Activated CD4-positive, alpha-beta T cell treated with anti-CD3 and anti-CD28 coated beads, Interleukin-2, amount 10 ng/mL, durations not matched to agents 24 days and 14 days (primary cell): ENCODE data around the gene CHCHD2. TPM values are rescaled to one million over a fixed set of nuclear protein-coding genes. Genes with fewer than 3 reads are reported as not detected.
"Not testable (repeated sequence)": the region's sequence is repeated elsewhere in the genome, so short reads cannot be mapped to it uniquely, and the experiment has no call there.

Experiments
- DNase-seq: peaks from one replicate; pipeline ENCODE4 v3.0.0; 2022
- H3K27ac Mint-ChIP-seq: one replicate; pipeline ENCODE4 v1.8.0; 2022; ENCODE audit warnings: mild to moderate bottlenecking, mixed read lengths
- H3K27me3 Mint-ChIP-seq: one replicate; pipeline ENCODE4 v1.8.0; 2022; ENCODE audit warnings: mixed read lengths
- H3K36me3 Mint-ChIP-seq: one replicate; pipeline ENCODE4 v1.8.0; 2022; ENCODE audit warnings: low read depth, mild to moderate bottlenecking, mixed read lengths
- H3K4me1 Mint-ChIP-seq: one replicate; pipeline ENCODE4 v1.8.0; 2021; ENCODE audit warnings: mixed read lengths
- H3K4me3 Mint-ChIP-seq: one replicate; pipeline ENCODE4 v1.8.0; 2022; ENCODE audit warnings: mild to moderate bottlenecking, moderate library complexity, mixed read lengths
- H3K9me3 Mint-ChIP-seq: one replicate; pipeline ENCODE4 v1.8.0; 2021; ENCODE audit warnings: mixed read lengths
- intact Hi-C: fragments of 100-400 bp; cut with micrococcal nuclease; formaldehyde crosslinking; loops from one replicate; pipeline ENCODE4 v1.15.1; 2023
- total RNA-seq: library from RNA; stranded (reverse); gene quantifications from 2 replicates; pipeline ENCODE4 v1.2.3, GENCODE V29; 2022

CHCHD2 gene, protein sequence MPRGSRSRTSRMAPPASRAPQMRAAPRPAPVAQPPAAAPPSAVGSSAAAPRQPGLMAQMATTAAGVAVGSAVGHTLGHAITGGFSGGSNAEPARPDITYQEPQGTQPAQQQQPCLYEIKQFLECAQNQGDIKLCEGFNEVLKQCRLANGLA
- 627 and 634 TPM in 2 replicates for total RNA-seq

DNA sequence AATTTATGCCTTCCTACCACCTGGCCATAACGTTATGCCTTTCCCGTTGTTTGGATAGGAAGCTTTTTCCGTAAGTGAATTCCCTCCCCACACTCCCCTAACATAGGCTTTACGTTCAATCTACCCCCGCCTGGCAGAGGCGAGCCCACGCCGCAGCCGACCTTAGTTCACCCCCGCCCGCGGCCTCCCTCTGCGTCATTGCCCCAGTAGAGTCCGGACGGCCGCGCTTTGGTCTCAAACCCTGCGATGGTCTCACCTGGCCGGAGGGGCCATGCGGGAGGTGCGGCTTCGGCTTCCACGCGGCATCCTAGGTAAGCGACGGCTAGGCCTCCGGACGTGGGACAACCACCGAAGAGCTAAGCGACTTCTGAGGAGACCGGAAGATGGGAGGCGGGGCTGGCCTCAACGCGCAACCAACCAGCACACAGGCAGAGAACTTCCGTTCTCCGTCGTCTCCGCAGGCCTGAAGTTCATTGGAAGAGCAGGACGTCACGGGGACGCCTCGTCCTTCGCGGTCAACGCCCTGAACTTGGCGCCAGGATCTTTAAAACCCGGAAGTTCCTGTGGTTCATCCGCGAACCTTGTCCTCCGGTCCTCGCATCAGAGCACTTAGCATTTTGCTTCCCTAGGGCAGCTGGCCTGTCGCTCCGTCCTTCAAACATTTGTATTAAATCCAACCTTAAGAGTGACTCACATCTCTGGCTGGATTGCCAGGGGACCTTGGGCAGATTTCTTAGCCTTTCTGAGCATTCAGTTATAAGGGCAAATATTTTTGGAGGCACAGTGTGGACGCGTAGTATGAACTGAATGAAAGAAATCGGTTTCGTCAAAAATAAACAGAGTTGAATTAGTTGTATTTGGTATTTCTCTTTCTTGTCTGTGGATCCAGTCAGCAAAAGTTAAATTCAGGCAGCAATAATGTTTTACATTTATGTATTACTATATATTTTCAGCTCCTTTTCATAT is at the start of gene CHCHD2:
CHCHD2 (minus strand) TSS at position 369 of the 966 bp plus-strand sequence; CDS start at position 306, 63 bp downstream.
- Mint-ChIP-seq H3K27me3 (no peaks in the 10 kb centered on the region), H3K27ac (peak within 1 kb of the TSS; percentile 98), H3K9me3 (peaks cover 11% of the 10 kb centered on the region), H3K4me1 (peaks cover 23% of the 10 kb centered on the region), H3K36me3 (peaks cover 45% of the 10 kb centered on the region), H3K4me3 (peak within 1 kb of the TSS; percentile 95)
- DNase-seq = peak; percentile 98
- intact Hi-C loops = loop anchor here (1.0 to 5.0 kb wide), 7 partner anchors 42 to 1347 kb away; partner anchors contain the start of genes CCT6A, MRPS17, PSPH and SEC61G

DNA sequence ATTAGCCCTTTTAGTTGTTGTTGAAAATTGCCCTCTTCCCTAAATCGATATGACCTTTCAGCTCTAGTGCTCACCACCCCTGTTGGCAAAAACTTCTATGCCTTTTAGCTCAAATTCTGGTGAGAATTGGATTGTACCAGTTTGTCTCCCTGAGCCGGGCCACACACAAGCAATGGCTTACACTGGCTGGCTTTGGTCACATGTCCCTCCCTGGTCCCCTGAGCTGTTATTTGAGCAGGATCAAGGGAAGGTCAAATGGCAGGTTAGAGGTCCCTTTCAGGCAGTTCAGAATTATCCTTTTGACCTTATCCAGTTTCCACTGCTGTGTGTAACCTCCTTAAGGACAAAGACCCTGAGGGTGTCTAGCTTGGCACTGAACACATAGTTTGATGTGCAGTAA is 24.8 kb upstream of the CHCHD2 start:
- intact Hi-C loops, H3K4me3 Mint-ChIP-seq, H3K9me3 Mint-ChIP-seq, H3K4me1 Mint-ChIP-seq, H3K27me3 Mint-ChIP-seq, H3K27ac Mint-ChIP-seq, DNase-seq, H3K36me3 Mint-ChIP-seq: not testable (repeated sequence)

DNA sequence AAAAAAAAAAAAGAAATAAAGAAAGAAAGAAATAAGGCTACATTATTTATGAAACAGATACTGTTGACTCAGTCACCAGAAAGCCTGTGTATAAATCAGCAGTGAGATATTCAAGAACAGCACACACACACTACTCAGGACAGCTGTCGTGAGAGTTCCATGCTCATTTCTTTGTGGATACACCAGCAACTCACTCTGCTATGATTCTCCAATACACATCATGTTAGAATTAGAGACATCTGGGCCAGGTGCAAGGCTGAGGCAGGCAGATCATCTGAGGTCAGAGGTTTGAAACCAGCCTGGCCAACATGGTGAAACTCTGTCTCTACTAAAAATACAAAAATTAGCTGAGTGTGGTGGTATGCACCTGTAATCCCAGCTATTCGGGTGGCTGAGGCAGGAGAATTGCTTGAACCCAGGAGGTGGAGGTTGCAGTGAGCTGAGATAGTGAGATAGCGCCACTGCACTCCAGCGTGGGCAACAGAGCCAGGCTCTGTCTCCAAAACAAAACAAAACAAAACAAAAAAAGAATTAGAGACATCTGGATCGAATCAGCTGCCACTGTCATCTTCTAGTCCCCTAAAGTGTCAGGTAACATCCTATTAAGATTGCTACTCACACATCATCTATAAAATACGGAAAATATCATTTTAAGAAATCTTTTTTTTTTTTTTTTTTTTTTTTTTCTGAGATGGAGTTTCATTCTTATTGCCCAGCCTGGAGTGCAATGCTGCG is 21.1 kb upstream of the CHCHD2 start:
- Mint-ChIP-seq H3K27ac (no peak overlapping the region), H3K4me1 (no peaks in the 10 kb centered on the region), H3K27me3 (no peaks in the 10 kb centered on the region), H3K36me3 (no peaks in the 10 kb centered on the region), H3K9me3 (no peaks in the 10 kb centered on the region), H3K4me3 (no peak overlapping the region)
- no peak for DNase-seq
- intact Hi-C loops = no loop called here

DNA sequence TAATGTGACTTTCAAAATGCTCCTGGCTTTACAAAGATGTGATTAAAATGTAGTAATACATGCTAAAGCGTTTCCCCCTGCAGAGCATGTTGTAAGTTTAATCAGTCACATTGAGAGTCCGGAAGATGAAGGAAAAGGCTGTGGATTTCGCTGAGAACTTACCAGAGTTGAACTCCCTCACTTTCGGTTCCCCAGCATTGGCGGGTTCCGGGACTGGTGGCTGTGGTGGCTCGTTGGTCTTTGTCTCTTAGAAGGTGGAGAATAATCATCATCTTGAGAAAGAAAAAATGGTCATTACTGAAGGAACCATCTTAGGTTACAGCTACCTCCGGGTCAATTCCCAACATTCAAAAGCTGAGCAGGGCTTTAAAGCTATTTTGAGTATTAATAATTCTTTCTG is 19.6 kb upstream of the CHCHD2 start:
- H3K27me3 Mint-ChIP-seq = no peaks in the 10 kb centered on the region
- H3K4me1 Mint-ChIP-seq = no peaks in the 10 kb centered on the region
- no peak overlapping the region for H3K4me3 Mint-ChIP-seq
- no peak overlapping the region for H3K27ac Mint-ChIP-seq
- no peaks in the 10 kb centered on the region for H3K9me3 Mint-ChIP-seq
- H3K36me3 Mint-ChIP-seq = no peaks in the 10 kb centered on the region
- no peak for DNase-seq
- intact Hi-C loops = no loop called here

DNA sequence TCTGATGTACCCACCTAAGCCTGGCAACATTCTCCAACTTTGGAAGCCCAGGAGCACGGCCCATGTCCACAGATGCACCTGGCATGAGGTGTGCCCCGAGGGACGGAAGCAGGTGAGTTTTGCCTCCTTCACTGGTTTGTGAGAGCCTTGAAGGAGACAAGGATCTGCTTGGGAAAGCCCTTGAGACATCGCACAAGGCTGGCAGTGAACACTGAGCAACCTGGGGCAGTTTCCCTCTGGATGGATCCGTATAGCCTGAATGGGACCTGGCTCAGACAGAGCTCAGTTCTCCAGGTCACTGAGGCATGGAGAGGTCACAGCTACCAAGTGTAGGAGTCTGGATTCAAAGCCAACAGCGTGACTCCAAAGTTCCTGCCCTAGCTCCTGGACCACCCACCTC is 18.7 kb upstream of the CHCHD2 start:
- intact Hi-C loops = no loop called here
- no peaks in the 10 kb centered on the region for H3K36me3 Mint-ChIP-seq
- H3K27ac Mint-ChIP-seq = no peak overlapping the region
- H3K27me3 Mint-ChIP-seq = no peaks in the 10 kb centered on the region
- H3K9me3 Mint-ChIP-seq = no peaks in the 10 kb centered on the region
- H3K4me1 Mint-ChIP-seq = no peaks in the 10 kb centered on the region
- no peak for DNase-seq
- no peak overlapping the region for H3K4me3 Mint-ChIP-seq

DNA sequence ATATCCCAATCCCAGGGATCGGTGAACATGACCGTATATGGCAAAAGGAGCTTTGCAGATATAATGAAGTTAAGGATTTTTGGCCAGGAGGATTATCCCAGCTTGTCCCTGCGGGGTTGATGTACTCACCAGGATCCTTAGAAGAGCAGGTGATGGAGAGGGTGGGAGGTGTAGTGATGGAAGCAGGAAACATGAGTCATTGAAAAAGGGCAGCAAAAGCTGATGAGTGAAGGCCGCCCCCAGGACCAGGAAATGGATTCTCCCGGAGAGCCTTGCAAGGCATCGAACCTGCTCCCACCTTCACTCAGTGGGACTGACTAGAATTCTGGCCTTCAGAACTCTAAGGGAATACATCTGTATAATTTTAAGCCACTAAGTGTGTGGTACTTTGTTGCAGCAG is 15.2 kb upstream of the CHCHD2 start:
- H3K27me3 Mint-ChIP-seq = peaks cover 10% of the 10 kb centered on the region
- H3K4me1 Mint-ChIP-seq = no peaks in the 10 kb centered on the region
- no peak overlapping the region for H3K4me3 Mint-ChIP-seq
- DNase-seq = no peak
- no peaks in the 10 kb centered on the region for H3K36me3 Mint-ChIP-seq
- H3K9me3 Mint-ChIP-seq = no peaks in the 10 kb centered on the region
- intact Hi-C loops = no loop called here
- H3K27ac Mint-ChIP-seq = no peak overlapping the region

DNA sequence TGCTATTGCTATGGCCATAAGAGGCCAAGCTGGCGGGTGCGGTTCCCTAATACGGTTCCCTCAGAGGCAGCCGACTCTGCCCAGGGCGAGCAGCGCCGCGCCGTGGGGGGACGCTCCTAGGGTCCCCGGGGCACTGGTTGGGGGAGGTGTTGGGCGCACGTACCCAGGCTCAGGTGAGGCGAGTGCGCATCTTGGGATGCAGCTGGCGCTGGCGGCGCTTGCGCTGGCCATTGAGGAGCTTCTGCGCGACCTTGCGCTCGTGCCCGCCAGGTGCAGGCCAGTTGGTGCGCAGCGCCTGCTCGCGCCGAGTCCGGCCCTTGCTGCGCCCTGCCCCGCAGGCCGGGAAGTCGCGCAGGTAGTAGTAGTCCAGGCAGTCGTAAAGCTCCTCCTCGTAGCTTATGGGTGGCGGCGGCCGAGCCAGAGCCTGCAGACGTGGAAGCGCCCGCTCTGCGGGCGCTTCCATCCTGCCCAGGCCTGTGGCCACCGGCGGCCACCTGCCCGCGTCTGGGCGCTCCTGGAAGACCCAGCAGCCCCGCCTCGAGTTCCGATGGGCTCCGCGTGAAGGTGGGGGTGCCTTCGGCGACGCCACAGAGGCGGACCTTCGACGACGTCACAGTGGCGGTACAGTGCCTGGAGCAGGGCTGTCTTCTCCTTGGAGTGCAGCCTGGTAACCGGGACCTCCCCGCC is 9.7 kb upstream of the CHCHD2 start, which contains the start of gene NUPR2:
NUPR2 (minus strand) TSS at position 566 of the 687 bp plus-strand sequence; CDS start at position 463, 103 bp downstream.
- H3K27me3 Mint-ChIP-seq = peaks cover 20% of the 10 kb centered on the region

DNA sequence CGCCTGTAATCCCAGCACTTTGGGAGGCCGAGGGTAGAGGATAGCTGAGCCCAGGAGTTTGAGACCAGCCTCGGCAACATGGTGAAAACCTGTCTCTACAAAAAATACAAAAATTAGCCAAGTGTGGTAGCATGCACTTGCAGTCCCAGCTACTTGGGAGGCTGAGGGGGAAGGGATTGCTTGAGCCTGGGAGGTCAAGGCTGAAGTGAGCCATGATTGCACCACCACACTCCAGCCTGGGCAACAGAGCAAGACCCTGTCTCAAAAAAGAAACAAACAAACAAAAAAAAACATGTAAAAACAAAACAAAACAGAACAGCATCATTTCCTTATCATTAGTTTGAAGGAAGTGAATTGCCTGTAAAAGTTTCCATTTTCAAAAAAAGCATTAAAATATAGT is 6.0 kb upstream of the CHCHD2 start:
- not testable (repeated sequence) for H3K4me3 Mint-ChIP-seq

More for the DNA sequence above, 9.7 kb upstream of the CHCHD2 start, which contains the start of gene NUPR2:
- H3K4me3 Mint-ChIP-seq = no peak within 1 kb of the TSS
- H3K9me3 Mint-ChIP-seq = no peaks in the 10 kb centered on the region
- H3K4me1 Mint-ChIP-seq = no peaks in the 10 kb centered on the region
- intact Hi-C loops = no loop called here
- H3K36me3 Mint-ChIP-seq = no peaks in the 10 kb centered on the region
- DNase-seq = no peak
- H3K27ac Mint-ChIP-seq = no peak within 1 kb of the TSS

DNA sequence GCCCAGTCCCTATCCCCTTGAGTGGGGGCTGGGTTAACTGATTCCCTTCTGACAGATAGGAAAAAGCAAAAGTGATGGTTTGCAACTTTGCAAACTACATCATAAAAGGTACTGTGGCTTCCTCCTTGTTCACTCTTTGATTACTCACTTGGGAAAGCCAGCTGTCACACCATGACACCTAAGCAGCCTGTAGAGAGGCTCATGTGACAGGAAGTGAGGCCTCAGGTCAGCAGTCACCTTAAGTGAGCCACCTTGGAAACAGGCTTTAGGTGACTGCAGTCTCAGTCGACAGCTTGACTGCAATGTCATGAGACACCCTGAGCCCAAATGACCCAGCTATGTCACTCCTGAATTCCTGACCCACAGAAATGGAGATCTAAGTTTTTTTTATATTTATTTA is 4.3 kb upstream of the CHCHD2 start:
- peaks cover 8% of the 10 kb centered on the region for H3K27me3 Mint-ChIP-seq
- peaks cover 20% of the 10 kb centered on the region for H3K36me3 Mint-ChIP-seq
- DNase-seq = no peak
- H3K27ac Mint-ChIP-seq = no peak overlapping the region
- intact Hi-C loops = no loop called here
- H3K9me3 Mint-ChIP-seq = peaks cover 11% of the 10 kb centered on the region
- H3K4me3 Mint-ChIP-seq = no peak overlapping the region
- peaks cover 14% of the 10 kb centered on the region for H3K4me1 Mint-ChIP-seq

More for the DNA sequence above, 6.0 kb upstream of the CHCHD2 start:
- H3K36me3 Mint-ChIP-seq, intact Hi-C loops, H3K27ac Mint-ChIP-seq, DNase-seq, H3K4me1 Mint-ChIP-seq, H3K9me3 Mint-ChIP-seq: not testable (repeated sequence)
- peaks cover 14% of the 10 kb centered on the region for H3K27me3 Mint-ChIP-seq

DNA sequence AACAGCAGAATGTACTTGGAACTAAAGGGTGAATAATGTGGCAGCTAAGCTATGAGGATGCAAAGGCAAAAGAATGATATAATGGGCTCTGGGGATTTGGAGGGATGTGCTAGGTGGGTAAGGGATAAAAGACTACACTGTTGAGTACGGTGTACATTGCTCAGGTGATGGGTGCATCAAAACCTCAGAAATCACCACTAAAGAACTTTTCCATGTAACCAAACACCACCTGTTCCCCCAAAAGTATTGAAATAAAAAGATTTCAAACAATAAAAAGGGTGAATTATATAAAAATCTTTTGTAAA is 1.6 kb upstream of the CHCHD2 start:
- Mint-ChIP-seq H3K36me3 (peaks cover 33% of the 10 kb centered on the region), H3K4me1 (peaks cover 23% of the 10 kb centered on the region), H3K27me3 (no peaks in the 10 kb centered on the region), H3K4me3 (peak overlapping the region; percentile 95), H3K9me3 (peaks cover 11% of the 10 kb centered on the region), H3K27ac (peak overlapping the region; percentile 98)
- DNase-seq = no peak
- intact Hi-C loops = loop anchor here (2.0 to 5.0 kb wide), 3 partner anchors 97 to 536 kb away; partner anchors contain the start of genes MRPS17 and VOPP1

DNA sequence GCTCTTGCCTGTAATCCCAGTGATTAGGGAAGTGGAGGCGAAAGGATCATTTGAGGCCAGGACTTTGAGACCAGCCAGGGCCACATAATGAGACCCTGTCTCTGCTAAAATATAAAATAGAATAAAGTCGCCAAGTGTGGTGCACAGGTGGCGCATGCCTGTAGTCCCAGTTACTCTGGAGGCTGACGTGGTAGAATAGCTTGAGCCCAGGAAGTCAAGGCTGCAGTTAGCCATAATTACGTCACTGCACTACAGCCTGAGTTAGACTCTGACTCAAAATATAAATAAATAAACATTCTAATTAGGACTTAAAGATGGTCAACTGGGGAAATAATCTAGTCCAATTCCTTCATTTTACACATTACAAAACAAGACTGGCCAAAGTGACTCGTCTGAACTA is 768 bp downstream of the CHCHD2 start:
- Mint-ChIP-seq H3K4me3 (peak overlapping the region; percentile 95), H3K9me3 (peaks cover 11% of the 10 kb centered on the region)

DNA sequence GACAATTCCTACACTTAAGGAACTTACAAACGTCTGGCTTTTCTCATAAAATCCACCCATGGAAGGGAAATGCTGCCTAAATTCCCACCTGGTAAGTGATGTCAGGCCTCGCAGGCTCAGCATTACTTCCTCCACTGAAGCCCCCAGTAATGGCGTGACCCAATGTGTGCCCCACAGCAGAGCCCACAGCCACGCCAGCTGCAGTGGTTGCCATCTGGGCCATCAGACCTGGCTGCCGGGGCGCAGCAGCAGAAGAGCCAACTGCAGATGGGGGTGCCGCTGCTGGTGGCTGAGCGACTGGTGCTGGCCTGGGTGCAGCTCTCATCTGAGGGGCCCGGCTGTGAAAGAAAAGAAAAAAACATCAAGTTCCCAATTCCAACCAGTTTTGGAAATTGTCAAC is 2.1 kb downstream of the CHCHD2 start:
- DNase-seq, H3K27me3 Mint-ChIP-seq, H3K27ac Mint-ChIP-seq, intact Hi-C loops, H3K4me3 Mint-ChIP-seq: not testable (repeated sequence)
- H3K9me3 Mint-ChIP-seq = peaks cover 11% of the 10 kb centered on the region
- peaks cover 62% of the 10 kb centered on the region for H3K36me3 Mint-ChIP-seq
- peaks cover 20% of the 10 kb centered on the region for H3K4me1 Mint-ChIP-seq

More for the DNA sequence above, 768 bp downstream of the CHCHD2 start:
- H3K27me3 Mint-ChIP-seq = no peaks in the 10 kb centered on the region
- peak overlapping the region; percentile 98 for H3K27ac Mint-ChIP-seq
- intact Hi-C loops = loop anchor here (5.0 kb wide), 2 partner anchors 153 to 533 kb away; partner anchors contain the start of genes MRPS17 and VOPP1
- H3K36me3 Mint-ChIP-seq = peaks cover 54% of the 10 kb centered on the region
- peaks cover 22% of the 10 kb centered on the region for H3K4me1 Mint-ChIP-seq
- DNase-seq = peak; percentile 74

DNA sequence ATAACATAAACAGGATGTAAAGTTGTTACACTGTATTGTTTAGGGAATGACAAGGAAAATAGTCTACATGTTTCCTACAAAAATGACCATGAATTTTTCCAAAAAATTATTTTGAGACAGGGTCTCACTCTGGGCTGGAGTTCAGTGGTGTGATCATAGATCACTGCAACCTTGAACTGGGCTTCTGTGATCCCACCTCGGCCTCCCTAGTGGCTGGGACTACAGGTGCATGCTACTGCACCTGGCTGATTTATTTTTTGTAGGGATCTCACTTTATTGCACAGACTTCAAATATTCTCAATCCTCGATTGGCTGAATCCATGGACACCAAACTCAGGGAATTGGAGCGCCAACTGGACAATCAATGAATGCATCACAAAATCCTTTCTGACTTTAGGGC is 6.6 kb downstream of the CHCHD2 start:
- no peaks in the 10 kb centered on the region for H3K9me3 Mint-ChIP-seq
- intact Hi-C loops = no loop called here
- H3K4me1 Mint-ChIP-seq = peaks cover 7% of the 10 kb centered on the region
- DNase-seq = no peak
- H3K27ac Mint-ChIP-seq = no peak overlapping the region
- H3K36me3 Mint-ChIP-seq = peaks cover 46% of the 10 kb centered on the region
- no peaks in the 10 kb centered on the region for H3K27me3 Mint-ChIP-seq
- no peak overlapping the region for H3K4me3 Mint-ChIP-seq
